Measurements from ENCODE around the gene CHMP1A.

Gene CHMP1A

DNA sequence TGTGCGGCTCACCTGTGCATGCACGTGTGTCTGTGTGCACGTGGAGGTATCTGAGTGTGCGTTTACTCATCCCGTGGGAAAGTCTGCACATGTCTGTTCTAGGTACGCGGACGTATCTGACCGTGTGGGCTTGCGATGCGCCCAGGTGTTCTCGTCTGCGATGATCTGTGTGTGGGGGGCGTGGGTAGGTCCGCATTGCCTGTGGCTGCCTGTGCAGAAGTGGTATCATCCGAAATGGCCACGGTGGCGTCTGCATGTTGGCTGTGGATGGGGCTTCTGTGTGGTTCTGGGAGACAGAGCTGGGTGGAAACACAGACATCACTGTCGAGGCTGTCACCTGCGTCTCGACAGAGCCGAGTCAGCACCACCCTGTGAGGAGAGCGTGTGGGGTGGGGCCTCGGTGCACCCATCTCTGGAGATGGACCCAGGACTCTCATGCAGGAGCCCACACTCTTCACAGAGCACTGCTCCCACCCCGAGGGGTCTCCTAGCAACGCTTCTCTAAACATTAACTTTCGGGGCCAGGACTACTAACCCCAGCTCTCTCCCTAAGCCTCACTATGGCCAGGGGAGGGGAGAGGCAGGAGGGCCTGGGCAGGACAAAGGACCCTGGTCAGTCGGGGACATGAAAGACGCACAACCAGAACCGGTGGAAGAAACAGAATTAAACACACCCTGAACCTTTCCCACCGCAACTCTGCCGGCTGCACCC is 35.7 kb downstream of the CHMP1A start:
- DNase-seq: no peak

DNA sequence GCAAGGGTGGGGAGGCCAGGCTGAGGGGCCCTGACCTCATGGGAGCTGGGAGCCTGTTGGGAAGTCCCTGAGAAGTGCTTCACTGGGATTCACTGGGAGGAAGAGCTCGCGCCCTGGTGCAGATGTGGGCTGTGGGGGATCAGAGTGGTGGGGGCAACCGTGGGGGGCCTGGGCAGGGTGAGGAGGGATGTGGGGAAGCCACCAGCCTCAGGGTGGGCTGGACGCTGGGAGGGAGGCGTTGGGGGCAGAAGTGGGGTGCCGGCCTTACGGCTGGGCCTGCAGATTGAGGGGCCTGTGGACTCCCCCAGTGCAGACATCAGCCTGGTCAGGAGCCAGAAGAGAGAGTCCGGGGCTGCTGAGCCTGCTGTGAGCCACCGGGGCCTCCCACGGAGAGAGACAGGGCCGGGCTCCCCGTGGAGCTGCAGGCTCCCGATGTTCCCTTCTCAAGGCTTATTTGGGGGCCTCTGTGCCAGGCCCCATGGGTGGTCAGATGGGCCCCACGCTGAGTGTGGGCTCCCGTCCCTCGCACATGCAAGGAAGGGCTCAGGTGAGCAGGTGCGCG is 36.3 kb downstream of the CHMP1A start:
- DNase-seq: no peak

DNA sequence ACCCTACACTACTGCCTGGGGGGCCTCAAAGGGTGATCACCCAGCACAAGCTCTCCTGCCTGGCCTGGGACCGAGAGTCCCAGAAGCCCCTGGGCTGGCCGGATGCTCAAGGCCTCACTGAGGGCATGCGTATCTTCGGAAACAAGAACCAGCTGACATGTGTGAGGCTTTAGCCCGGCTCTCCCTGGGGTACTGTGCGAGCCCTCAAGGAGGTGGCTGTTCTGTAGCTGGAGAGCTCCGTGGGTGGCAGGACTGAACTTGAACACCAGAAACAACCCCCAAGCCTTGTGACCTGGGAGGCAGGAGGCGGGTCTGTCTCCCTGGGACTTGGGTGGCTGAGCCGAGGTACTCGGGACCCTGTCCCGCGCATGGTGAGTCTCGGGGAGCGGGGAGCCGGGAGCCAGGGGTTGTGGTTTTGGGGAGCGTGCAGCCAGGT is 37.1 kb downstream of the CHMP1A start:
- DNase-seq: no peak

DNA sequence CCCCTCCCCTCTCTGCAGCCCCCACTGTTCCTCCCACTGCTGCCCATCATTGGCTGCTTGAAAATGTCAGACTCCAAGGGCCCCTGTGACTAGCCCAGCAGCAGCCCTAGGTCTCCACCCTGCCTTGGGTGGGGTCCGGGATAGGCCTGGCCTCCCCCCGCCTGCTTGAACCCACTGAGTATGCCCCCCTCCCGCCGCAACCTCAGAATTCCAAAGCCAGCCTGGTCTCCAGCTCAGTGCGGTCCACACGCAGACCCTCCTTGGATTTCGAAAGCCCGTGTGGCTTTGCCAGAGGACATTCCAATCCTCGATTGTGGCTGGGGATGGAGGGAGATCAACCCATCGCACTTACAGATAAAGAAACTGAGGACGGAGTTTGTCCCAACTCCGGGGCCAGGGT is 37.7 kb downstream of the CHMP1A start:
- DNase-seq: no peak

DNA sequence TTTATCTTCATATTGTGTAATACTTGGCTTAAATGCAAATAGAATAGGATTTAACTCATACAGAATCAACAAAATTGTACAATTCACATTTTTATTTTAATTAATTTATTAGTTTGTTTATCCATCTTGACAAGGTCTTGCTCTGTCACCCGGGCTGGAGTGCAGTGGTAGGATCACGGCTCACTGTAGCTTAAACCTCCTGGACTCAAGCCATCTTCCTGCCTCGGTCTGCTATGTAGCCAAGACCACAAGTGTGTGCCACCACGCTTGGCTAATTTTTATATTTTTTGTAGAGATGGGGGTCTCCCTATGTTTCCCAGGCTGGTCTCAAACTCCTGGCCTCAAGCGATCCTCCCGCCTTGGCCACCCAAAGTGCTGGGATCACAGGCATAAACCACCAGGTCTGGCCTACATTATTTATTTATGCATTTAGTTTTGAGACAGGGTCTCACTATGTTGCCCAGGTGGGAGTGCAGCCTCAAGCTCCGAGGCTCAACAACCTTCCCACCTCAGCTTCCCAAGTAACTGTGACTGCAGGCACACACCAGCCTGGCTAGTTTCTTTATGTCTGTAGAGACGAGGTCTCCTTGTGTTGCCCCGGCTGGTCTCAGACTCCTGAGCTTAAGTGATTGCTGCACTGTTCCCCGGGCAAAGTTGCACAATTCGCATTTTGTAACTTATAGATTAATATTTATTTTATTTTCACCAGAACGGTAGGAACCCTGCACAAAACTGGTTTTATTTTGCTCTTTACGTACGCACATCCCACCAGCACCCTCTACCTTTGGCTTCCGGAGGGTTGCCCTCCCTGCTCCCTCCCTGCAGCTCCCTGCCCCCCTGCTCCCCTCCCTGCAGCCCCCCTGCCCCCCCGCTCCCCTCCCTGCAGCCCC is 39.2 kb downstream of the CHMP1A start:
- no peak for DNase-seq

- no peak for DNase-seq
Measured at GRCh38 chr16:89617036-89617435, 40.5 kb downstream of the CHMP1A start.

DNA sequence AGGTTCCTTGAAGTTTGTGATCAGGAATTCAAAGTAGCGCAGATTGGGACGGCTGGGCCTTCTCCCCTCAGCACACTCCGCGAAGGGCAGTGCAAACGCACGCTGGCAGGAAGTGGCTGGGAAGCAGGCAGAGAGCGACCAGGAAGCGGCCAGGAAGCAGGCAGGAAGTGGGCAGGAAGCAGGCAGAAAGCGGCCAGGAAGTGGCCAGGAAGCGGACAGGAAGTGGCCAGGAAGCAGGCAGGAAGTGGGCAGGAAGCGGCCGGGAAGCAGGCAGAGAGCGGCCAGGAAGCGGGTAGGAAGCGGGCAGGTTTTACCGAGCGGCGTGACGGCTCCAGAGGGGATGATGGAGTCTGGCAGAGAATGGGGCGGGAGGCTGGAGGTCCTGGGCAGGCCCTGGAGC is 40.9 kb downstream of the CHMP1A start:
- no peak for DNase-seq

- no peak for DNase-seq
Measured at GRCh38 chr16:89615596-89616090, 41.9 kb downstream of the CHMP1A start.

- DNase-seq: no peak
Measured at GRCh38 chr16:89615176-89615575, 42.3 kb downstream of the CHMP1A start.

- DNase-seq: no peak
Measured at GRCh38 chr16:89613954-89614459, 43.5 kb downstream of the CHMP1A start.

GRCh38 chr16:89613231-89613953 is 44.1 kb downstream of the CHMP1A start, which contains the start of gene DPEP1:
Gene DPEP1, plus strand, starts transcription at chr16:89613642. Its CDS starts 16,769 bp downstream, at chr16:89630411.
- DNase-seq: no peak

DNA sequence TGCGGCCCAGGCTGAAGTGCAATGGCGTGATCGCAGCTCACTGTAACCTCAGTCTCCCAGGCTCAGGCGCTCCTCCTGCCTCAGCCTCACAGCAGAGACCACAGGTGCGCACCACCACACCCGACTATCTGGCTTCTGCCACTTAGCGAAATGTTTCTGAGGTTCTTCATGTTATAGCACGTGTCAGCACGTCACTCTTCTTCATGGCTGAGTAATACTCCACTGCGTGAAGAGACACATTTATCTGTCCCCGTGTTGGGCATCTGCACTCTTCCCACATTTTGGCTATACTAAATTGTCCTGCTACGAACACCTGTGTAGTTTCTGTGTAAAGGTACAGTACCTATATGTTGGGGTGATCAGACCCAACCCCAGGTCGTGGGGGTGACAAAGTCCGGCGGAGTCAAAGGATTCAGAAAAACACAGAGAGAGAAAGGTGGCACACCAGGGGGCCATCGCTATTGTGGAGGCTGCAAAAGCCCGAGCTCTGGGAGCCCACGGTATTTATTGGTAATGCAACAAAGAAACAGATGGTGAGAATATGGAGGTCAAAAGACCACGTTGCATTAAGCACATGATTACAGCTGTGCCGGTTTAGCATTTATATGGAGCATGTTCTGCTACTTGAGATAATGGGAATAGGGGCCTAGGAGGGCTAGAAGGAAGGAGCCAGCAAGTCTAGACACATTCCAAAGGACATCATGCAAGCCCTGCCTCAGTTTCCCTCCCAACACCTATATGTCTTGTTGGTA is 44.9 kb downstream of the CHMP1A start:
- no peak for DNase-seq

DNA sequence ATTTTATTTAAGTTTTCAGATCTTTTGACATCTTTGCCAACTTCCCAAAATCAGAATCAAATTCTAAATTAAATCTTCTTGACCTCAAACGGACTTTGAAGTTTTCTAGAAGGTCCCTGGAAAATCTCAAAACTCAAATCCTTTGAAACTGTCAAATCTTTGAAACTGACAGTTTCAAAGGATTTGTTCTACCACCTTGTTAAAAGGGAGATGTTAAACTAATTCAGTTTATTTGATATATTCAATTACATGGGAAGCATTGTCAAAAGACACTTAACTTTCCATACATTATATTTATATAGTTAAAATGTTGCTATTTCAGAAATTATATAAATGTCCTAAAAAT is 47.4 kb downstream of the CHMP1A start:
- no peak for DNase-seq

DNA sequence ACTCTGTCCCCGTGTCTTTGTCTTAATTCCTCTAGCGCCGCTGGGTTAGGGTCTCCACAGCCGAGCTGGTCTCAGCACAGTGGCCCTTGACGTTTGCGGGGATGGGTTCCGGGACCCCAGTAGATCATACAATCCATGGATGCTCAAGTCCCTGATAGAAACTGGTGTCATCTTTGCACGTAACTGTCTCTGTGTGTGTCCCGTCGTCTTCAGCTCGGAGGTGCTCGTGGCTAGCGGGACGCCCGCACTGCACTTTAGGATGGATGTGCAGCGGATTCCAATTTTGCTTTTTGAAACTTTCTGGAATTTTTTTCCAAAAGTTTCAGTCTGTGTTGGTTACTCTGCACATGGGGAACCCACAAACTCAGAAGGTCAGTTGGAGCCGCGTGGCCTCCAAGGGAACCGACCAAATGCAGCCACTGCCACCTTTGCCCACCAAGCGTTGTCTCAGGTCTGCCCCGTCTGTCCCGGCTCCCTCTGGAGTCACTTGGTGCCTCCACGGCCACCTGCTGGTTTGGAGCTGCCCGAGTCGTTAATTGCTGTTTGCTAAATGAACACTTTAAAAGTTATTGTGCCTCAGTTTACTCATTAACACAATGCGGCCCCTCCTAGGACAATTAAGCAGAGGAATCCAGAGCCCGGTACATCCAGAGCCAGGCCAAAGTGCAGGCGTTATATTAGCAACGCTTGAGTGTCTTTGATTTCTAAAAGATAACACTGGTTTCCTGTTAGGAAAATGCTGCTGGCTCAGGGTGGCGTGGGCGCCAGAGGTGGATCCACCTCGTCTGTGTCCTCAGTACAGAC is 49.4 kb downstream of the CHMP1A start:
- no peak for DNase-seq

DNA sequence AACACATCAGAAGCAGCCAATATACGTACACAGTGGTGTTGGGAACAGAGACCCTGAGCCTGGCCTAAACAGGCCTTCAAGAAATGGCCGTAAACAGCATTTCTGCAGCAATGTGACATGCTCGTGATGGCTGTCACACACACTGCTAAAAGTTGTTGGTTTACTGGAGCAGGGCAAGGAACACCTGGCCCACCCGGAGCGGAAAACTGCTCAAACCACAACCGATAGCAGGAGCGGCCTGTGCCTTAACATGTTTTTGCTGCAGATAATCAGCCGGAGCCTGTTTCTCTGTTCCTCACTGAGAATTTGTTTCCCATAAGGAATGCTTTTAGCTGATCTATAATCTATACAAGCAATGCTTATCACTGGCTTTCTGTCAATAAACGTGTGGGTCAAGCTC is 50.1 kb downstream of the CHMP1A start:
- DNase-seq: no peak

DNA sequence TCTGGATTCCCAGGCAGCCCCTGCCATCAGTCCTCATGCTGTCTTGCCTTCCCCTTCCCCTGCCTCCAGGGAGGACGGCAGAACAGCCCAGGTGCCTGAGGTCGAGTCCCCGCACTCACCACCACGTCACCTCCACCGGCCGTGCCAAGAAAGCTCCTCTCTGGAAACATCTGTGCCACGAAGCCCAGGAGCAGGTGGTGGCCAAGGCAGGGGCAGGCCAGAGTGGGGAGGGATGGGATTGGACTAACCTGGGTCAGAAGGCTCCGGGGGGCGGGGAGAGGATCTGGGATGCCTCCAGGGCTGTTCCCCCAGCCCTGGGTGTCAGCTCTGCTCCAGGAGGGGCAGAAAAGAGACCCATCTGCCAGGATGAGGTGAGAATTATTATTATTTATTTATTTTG is 51.5 kb downstream of the CHMP1A start:
- no peak for DNase-seq

- no peak for DNase-seq
Measured at GRCh38 chr16:89605186-89605970, 52.1 kb downstream of the CHMP1A start.

DNA sequence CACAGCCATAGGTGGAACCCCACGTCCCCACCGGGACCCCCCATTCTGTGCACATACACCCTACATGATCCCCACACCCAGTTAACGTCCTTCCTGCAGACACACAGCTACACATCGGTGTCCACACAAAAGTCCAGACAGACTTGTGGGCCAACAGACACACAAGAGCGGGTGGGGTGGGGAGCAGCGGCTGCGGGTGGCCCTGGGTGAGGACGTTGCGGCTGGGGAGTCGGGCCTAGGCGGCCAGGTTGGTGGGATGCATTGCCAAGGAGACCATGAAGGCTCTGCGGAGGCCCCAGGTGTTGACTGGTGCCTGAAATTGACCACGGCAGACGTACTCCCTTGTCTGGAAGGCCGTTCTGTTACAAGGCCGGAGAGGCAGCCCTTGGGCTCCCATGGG is 52.7 kb downstream of the CHMP1A start:
- DNase-seq: no peak

DNA sequence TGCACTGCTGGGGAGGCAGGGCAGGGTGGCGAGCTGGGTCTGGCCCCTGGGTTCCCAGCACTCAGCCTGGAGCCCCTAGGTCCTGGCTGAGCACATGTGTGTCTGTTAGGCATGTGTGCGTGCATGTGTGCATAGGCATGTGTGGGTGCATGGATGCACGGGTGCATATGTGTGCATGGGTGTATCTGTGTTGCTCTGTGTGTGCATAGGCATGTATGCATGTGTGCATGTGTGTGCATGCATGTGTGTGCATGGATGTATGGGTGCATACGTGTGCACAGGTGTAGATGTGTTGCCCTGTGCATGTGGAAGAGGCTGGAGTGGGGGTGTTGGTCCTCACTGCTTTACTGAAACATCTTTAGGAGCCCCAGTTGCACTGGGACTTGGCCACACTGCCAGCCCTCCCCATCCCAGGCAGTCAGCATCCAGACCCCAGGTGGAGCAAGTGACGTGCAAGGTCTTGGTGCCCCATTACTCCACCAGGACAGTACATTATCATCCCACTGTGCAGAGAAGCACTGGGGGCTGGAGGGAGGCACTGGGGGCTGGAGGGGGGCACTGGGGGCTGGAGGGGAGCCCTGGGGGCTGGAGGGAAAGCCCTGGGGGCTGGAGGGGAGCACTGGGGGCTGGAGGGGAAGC is 54.4 kb downstream of the CHMP1A start:
- no peak for DNase-seq

All from NCI-H1105 treated with DMSO at 0.1 percent for 48 hours (cell line).